Mammary epithelial cell (primary cell): ENCODE measurements around the gene PPIE.

Source experiments
- CTCF ChIP-seq, 2 donors: IDR thresholded peaks in 1 of 2; conservative IDR thresholded peaks in 1 of 2; 2 replicates each; pipeline ENCODE4 v1.5.1; 2011 to 2012; ENCODE audit warnings: inconsistent platforms in 2 of 2, low read length in 2 of 2, mild to moderate bottlenecking in 2 of 2, control low read depth in 1 of 2, low read depth in 1 of 2; ENCODE audit not compliant: insufficient read depth in 1 of 2; ENCODE audit errors: extremely low read depth in 1 of 2
- EZH2 ChIP-seq: IDR thresholded peaks from 2 replicates; pipeline ENCODE4 v1.6.1; 2012; ENCODE audit warnings: low read length, inconsistent platforms, borderline replicate concordance

- TF ChIP-seq CTCF (conservative IDR thresholded peaks at IDR 0.05 in 1 of 2, IDR thresholded peaks at IDR 0.05 in 1 of 2; ENCODE audit: extremely low read depth in 1 of 2, insufficient read depth in 1 of 2, low read depth in 1 of 2, low read length in 2 of 2) (no peak), EZH2 (no peak)
These were observed 20.1 kb downstream of the PPIE start for GRCh38 chr1:39758556-39759435.
